SK-N-MC (cell line): ENCODE measurements around the gene JAZF1.

Source experiments
- DNase-seq: peaks from one replicate; pipeline ENCODE4 v3.0.0-alpha.2; 2011; ENCODE audit warnings: low read depth, low spot score
- H3K27ac ChIP-seq: fragments of 200-600 bp; sonication (generic); 2 replicates; pipeline ENCODE4 v1.5.1; 2016; ENCODE audit warnings: mixed run types
- H3K36me3 ChIP-seq: fragments of 200-600 bp; sonication (generic); 2 replicates; pipeline ENCODE4 v1.6.1; 2017; ENCODE audit warnings: antibody characterized with exemption, low read length, mixed read lengths; ENCODE audit not compliant: insufficient read depth
- H3K4me3 ChIP-seq: fragments of 200-600 bp; sonication (generic); 2 replicates; pipeline ENCODE4 v1.5.1; 2016
- H3K9ac ChIP-seq: fragments of 200-600 bp; sonication (generic); 2 replicates; pipeline ENCODE4 v1.8.0; 2017; ENCODE audit warnings: mixed run types, mixed read lengths; ENCODE audit not compliant: insufficient read length
- H3K9me3 ChIP-seq: fragments of 200-600 bp; sonication (generic); 2 replicates; pipeline ENCODE4 v1.6.1; 2017; ENCODE audit warnings: low read depth, mild to moderate bottlenecking, antibody characterized with exemption, low read length, moderate library complexity, mixed read lengths
- EZH2 ChIP-seq: fragments of 200-600 bp; sonication (generic); IDR thresholded peaks from one replicate; pipeline ENCODE4 v1.6.1; 2017; ENCODE audit warnings: antibody characterized with exemption
- FOXP2 ChIP-seq: optimal IDR thresholded peaks from 2 replicates; pipeline ENCODE3; 2011; ENCODE audit warnings: mild to moderate bottlenecking, moderate library complexity; ENCODE audit not compliant: insufficient read depth; ENCODE audit errors: extremely low read length, control extremely low read depth
- POLR2AphosphoS5 ChIP-seq: IDR thresholded peaks from 2 replicates; pipeline ENCODE4 v1.6.1; 2012; ENCODE audit warnings: mild to moderate bottlenecking, low read depth, low read length, borderline replicate concordance

The JAZF1 gene

DNA sequence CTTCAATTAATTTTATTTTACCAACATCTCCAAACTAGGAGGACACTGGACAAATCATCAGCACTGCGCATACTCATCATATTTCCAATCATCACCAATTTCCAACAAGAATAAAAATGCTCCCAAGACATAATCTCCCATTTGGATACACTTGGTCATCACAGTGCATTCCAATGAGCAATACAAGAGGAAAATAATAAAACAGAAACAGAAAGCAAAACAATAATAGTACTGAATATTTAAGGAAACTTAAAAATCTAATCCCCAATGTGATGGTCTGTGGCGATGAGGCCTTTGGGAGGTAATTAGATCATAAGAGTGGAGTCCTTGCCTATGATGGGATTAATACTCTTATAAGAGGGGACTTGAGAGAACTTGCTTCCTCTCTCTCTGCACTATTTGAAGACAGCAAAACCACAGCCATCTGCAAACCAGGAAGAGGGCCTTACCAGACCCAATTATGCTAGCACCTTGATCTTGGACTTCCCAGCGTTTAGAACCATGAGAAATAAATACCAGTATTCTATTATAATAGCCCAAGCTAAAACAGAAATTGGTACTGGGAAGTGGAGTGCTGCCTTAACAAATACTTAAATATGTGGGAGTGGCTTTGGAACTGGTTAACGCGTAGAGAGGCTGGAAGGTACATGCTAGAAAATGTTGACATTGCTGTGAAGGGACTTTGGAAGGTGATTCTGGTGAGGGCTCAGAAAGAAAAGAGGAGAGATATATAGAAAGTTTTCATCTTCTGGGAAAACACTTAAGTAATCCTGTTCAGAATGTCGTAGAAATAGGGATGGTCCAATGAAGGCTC, 91.5 kb downstream of the JAZF1 start:
- no peaks in the 10 kb centered on the region for H3K36me3 ChIP-seq
- H3K9me3 ChIP-seq = no peaks in the 10 kb centered on the region
- no peak for TF ChIP-seq FOXP2
- no peak for TF ChIP-seq POLR2AphosphoS5
- TF ChIP-seq EZH2 = no peak
- no peak overlapping the region for H3K9ac ChIP-seq
- H3K4me3 ChIP-seq = no peak overlapping the region
- no peak for DNase-seq
- H3K27ac ChIP-seq = no peak overlapping the region

GRCh38 chr7:28088032-28088431, 92.6 kb downstream of the JAZF1 start:
- no peak for DNase-seq
- Histone ChIP-seq H3K27ac (no peak overlapping the region), H3K36me3 (no peaks in the 10 kb centered on the region), H3K9me3 (no peaks in the 10 kb centered on the region), H3K4me3 (no peak overlapping the region), H3K9ac (no peak overlapping the region)
- TF ChIP-seq FOXP2 = no peak
- no peak for TF ChIP-seq POLR2AphosphoS5
- TF ChIP-seq EZH2 = no peak

GRCh38 chr7:28086198-28086597, 94.4 kb downstream of the JAZF1 start:
- Histone ChIP-seq H3K27ac (no peak overlapping the region), H3K9me3 (no peaks in the 10 kb centered on the region), H3K36me3 (no peaks in the 10 kb centered on the region), H3K9ac (no peak overlapping the region), H3K4me3 (no peak overlapping the region)
- DNase-seq = no peak
- no peak for TF ChIP-seq EZH2
- TF ChIP-seq FOXP2 = no peak
- TF ChIP-seq POLR2AphosphoS5 = no peak

DNA sequence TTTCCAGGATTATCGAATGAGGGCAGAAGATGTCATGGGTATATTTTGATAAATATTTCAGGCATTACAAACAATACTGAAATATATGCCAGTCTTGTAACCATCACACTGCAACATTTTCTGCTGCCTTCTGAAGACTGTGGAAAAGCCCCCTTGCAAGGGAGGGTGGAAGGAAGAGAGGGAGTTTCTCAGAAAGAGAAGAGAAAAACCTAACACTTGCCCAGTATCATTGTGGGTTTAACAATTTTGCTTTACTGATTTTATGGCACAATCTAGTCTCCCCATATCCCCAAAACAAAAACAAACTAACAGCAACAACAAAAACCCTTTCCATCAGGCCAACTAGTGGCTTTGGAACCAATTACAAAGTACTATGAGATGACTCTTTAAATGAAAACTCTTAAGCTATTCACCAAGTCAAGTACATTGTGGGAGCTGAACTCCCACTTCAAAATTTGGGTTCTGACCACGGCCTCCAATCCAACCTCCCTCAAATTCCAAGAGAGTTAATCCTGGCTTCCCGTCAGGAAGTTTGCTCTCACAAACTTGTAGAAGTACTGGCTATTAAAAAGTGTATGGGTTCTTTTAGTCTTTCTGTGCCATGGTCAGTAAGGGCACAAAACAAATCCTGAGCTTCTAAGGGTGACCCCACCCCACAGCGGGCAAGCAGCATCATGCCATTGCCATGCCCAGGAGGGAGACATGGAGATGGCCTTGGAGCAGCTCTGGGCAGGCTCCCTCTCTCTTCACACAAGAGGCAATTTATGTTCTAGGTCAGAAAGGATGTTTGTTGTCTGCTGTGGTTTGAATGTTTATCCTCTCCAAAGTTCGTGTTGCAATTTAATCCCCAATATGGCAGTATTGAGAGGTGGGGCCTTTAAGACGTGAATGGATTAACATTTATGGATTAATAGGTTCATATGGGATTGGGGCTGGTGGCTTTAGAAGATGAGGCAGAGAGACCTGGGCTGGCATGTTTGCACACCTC, 96.3 kb downstream of the JAZF1 start:
- DNase-seq = no peak
- no peaks in the 10 kb centered on the region for H3K9me3 ChIP-seq
- TF ChIP-seq FOXP2 = no peak
- no peak for TF ChIP-seq POLR2AphosphoS5
- TF ChIP-seq EZH2 = no peak
- no peak overlapping the region for H3K9ac ChIP-seq
- H3K36me3 ChIP-seq = no peaks in the 10 kb centered on the region
- H3K27ac ChIP-seq = no peak overlapping the region
- H3K4me3 ChIP-seq = no peak overlapping the region

GRCh38 chr7:28083164-28083997, 97.2 kb downstream of the JAZF1 start:
- Histone ChIP-seq H3K9me3 (no peaks in the 10 kb centered on the region), H3K4me3 (no peak overlapping the region), H3K9ac (no peak overlapping the region), H3K36me3 (no peaks in the 10 kb centered on the region), H3K27ac (no peak overlapping the region)
- no peak for DNase-seq
- TF ChIP-seq EZH2 (no peak), POLR2AphosphoS5 (no peak), FOXP2 (no peak)

DNA sequence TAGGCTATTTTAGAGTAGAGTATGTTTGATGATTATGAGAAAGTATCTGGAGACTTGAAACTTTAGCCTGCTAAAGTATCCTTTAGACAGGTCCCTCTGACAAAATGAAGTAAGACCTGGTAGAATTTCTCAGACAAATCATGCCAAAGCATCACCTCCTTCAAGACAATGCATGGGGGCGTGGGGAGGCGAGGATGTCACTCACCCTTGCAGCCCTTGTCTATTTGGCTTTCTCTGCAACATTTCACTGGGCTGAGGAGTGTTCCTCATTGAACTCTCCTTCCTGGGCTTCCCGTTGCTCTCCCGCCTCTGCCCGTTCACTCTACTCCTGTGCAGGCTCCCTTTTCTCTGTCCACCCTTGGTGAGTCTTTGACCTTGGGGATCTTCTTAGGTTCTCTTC, 98.5 kb downstream of the JAZF1 start:
- Histone ChIP-seq H3K4me3 (no peak overlapping the region), H3K27ac (no peak overlapping the region), H3K9ac (no peak overlapping the region), H3K36me3 (no peaks in the 10 kb centered on the region), H3K9me3 (no peaks in the 10 kb centered on the region)
- DNase-seq = no peak
- TF ChIP-seq FOXP2 (no peak), EZH2 (no peak), POLR2AphosphoS5 (no peak)

DNA sequence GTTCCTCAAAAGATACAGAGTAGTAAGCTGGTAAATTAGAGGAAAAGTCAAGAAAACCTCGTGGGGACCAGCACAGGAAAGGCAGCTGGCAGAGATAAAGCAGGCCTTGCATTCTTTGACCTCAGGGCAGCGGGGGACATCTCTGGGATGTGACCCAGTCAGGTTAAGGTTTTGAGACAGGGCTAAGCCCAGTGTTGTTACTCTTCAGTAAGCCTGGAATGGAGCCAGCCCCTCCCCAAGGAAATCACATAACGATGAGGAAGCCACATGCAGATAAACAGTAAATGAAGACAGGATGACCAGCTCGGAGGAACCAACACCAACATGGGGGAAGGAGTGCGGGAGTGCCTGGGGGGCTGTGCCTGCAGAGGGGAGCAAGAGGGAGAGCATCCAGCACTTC, 99.6 kb downstream of the JAZF1 start:
- TF ChIP-seq POLR2AphosphoS5 = no peak
- TF ChIP-seq EZH2 = no peak
- TF ChIP-seq FOXP2 = no peak
- DNase-seq = no peak
- Histone ChIP-seq H3K9ac (no peak overlapping the region), H3K36me3 (no peaks in the 10 kb centered on the region), H3K9me3 (no peaks in the 10 kb centered on the region), H3K27ac (no peak overlapping the region), H3K4me3 (no peak overlapping the region)
